Lower leg skin (tissue), 4 donors: ENCODE results near the gene EBF4. TPM values are rescaled to one million over a fixed set of nuclear protein-coding genes. Genes with fewer than 3 reads are reported as not detected.
A peak's percentile ranks its signal among the peaks of the same experiment; 100 is the strongest.

Source experiments
- DNase-seq, 2 donors: peaks; one replicate each; pipeline ENCODE4 v3.0.0-alpha.2; 2019; ENCODE audit warnings: low spot score in 2 of 2
- H3K4me3 ChIP-seq: fragments of 200-600 bp; sonication (generic); 2 replicates; pipeline ENCODE4 v1.5.1; 2017; ENCODE audit warnings: mild to moderate bottlenecking, low read depth; ENCODE audit not compliant: poor library complexity, severe bottlenecking
- CTCF ChIP-seq, 3 donors: fragments of 450-650 bp; IDR thresholded peaks; one replicate each; pipeline ENCODE4 v1.5.1; 2016; ENCODE audit warnings: antibody characterized with exemption in 3 of 3, mild to moderate bottlenecking in 3 of 3, moderate library complexity in 2 of 3
- POLR2A ChIP-seq, 2 donors: fragments of 450-650 bp; IDR thresholded peaks; one replicate each; pipeline ENCODE4 v1.6.1; 2016 to 2017; ENCODE audit warnings: antibody characterized with exemption in 2 of 2, mild to moderate bottlenecking in 1 of 2, moderate library complexity in 1 of 2
- WGBS, 2 donors: methylation state at CpG; one replicate each; pipeline ENCODE4 v1.1.5; 2018; 5-methylcytosine and 5-hydroxymethylcytosine counted together
- intact Hi-C: fragments of 100-400 bp; cut with DNase I; formaldehyde crosslinking; loops from one replicate; pipeline ENCODE4 v1.15.0; 2023; ENCODE audit warnings: low total_unique reads
- total RNA-seq, 4 donors: library from RNA; depleted of rRNA; stranded (reverse); fragments of >200 nt; gene quantifications; one replicate each; pipeline ENCODE4 v1.1.0, GENCODE V29; 2016

EBF4 gene
- total RNA-seq, 4 donors from 2014 or later: 5.0 to 9.9 (median 7.7) TPM

DNA sequence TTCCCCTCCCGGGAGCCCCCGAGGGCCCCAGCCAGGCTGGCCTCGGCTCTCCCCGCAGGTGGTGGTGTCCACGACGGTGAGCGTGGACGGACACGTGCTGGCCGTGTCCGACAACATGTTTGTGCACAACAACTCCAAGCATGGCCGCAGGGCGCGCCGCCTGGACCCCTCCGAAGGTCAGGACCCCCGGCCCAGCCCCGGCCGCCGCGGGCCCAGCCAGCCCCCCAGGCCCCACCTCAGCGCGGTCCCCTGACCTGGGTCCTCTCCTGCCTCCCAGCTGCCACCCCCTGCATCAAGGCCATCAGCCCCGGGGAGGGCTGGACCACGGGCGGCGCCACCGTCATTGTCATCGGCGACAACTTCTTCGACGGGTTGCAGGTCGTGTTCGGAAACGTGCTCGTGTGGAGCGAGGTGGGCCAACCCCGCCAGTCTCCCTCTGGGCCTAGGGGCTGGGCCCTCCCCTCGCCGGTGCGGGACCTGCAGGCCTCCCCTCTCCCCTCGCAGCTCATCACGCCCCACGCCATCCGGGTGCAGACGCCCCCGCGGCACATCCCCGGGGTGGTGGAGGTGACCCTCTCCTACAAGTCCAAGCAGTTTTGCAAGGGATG lies 56.9 kb downstream of the EBF4 start:
- intact Hi-C loops: no loop called here
- no peak overlapping the region for H3K4me3 ChIP-seq
- WGBS, 2 donors: 17 to 35% methylated on average over 16 to 32 of the region's 49 CpGs
- no peak for TF ChIP-seq CTCF (IDR thresholded peaks at IDR 0.05)
- no peak for TF ChIP-seq POLR2A (IDR thresholded peaks at IDR 0.05)
- DNase-seq: peak in 1 of 2 donors; percentile 84

- no peak overlapping the region for H3K4me3 ChIP-seq
- TF ChIP-seq POLR2A (IDR thresholded peaks at IDR 0.05) (no peak), CTCF (IDR thresholded peaks at IDR 0.05) (no peak)
- DNase-seq: no peak
- intact Hi-C loops: no loop called here
- 19% methylated on average over 26 to 30 of the region's 30 CpGs for WGBS, 2 donors
Observed at GRCh38 chr20:2749951-2750490, 57.4 kb downstream of the EBF4 start.

- intact Hi-C loops: no loop called here
- DNase-seq: peak; percentile 58 to 92
- TF ChIP-seq CTCF (IDR thresholded peaks at IDR 0.05) (no peak), POLR2A (IDR thresholded peaks at IDR 0.05) (no peak)
- WGBS, 2 donors: 2 to 5% methylated on average over 34 of the region's 34 CpGs
- no peak overlapping the region for H3K4me3 ChIP-seq
Observed at GRCh38 chr20:2750491-2751251, 58.1 kb downstream of the EBF4 start.

DNA sequence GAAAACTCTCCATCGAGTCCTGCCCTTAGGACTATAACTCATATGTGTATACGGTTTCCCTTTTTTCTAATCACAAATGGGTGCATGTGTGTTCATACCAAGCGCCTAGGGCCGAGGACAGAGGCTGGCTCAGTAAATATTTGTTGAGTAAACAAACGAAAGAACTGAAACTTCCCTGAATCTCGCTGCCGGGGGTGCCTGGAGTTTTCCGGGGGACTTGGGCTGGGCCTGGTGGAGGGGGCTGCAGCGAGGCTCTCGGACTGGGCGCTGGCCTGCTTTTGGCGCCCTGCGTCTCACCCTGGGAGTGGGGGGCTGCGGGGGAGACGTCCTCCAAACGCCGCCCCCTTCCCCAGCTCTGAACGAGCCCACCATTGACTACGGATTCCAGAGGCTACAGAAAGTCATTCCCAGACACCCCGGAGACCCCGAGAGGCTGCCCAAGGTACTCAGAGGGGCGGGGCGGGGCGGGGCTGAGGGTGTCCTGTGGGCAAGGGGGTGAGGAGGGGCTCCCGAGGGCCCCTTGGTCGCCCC lies 58.8 kb downstream of the EBF4 start:
- 0 to 2% methylated on average over 19 to 21 of the region's 26 CpGs for WGBS, 2 donors
- TF ChIP-seq CTCF (IDR thresholded peaks at IDR 0.05): no peak
- no peak for TF ChIP-seq POLR2A (IDR thresholded peaks at IDR 0.05)
- H3K4me3 ChIP-seq: no peak overlapping the region
- DNase-seq: peak in 1 of 2 donors; percentile 82
- intact Hi-C loops: no loop called here

DNA sequence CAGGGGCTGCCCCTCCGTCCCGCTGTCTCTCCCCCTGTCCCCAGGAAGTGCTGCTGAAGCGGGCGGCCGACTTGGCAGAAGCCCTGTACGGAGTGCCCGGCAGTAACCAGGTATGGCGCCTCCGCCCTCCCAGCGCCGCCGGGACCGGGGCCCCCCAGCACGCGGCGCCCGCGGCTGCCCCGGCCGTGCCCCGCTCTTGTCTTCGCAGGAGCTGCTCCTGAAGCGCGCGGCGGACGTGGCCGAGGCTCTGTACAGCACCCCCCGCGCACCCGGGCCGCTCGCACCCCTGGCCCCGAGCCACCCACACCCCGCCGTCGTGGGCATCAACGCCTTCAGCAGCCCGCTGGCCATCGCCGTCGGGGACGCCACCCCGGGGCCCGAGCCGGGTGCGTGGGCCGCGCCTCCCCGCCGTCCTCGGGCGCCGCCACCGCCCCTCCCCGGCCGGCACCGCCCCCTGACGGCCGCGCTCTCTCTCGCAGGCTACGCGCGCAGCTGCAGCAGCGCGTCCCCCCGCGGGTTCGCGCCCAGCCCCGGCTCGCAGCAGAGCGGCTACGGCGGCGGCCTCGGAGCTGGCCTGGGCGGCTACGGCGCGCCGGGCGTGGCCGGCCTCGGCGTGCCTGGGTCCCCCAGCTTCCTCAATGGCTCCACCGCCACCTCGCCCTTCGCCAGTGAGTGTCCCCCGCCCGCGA lies 59.4 kb downstream of the EBF4 start:
- H3K4me3 ChIP-seq: no peak overlapping the region
- WGBS, 2 donors: 0% methylated on average over 2 to 33 of the region's 93 CpGs
- peak in 1 of 2 donors; percentile 86 for DNase-seq
- intact Hi-C loops: no loop called here
- TF ChIP-seq POLR2A (IDR thresholded peaks at IDR 0.05) (no peak), CTCF (IDR thresholded peaks at IDR 0.05) (no peak)
